HL-60 (cell line): ENCODE results near the gene RTF2.
A peak's percentile ranks its signal among the peaks of the same experiment; 100 is the strongest.

Experiments used
- DNase-seq, 2 experiments: peaks; one replicate each; pipeline ENCODE4 v3.0.0-alpha.2; 2010 to 2020; ENCODE audit warnings: low read depth in 1 of 2, low spot score in 1 of 2
- H3K27ac ChIP-seq: fragments of 250-450 bp; sonication (Bioruptor Pico); replicated peaks from 2 replicates; pipeline ENCODE4 v1.5.1; 2020; ENCODE audit warnings: mild to moderate bottlenecking, moderate library complexity
- H3K27me3 ChIP-seq: fragments of 250-450 bp; sonication (Bioruptor Pico); 2 replicates; pipeline ENCODE4 v1.5.1; 2021; ENCODE audit warnings: mild to moderate bottlenecking, moderate library complexity; ENCODE audit not compliant: insufficient read depth, poor library complexity, severe bottlenecking
- H3K4me3 ChIP-seq: replicated peaks from 2 replicates; pipeline ENCODE4 v1.5.1; 2011; ENCODE audit warnings: mild to moderate bottlenecking, control low read depth, low read length; ENCODE audit not compliant: insufficient read depth
- CTCF ChIP-seq: IDR thresholded peaks from one replicate; pipeline ENCODE4 v1.5.1; 2011; ENCODE audit warnings: low read length, control low read depth, inconsistent platforms; ENCODE audit not compliant: insufficient read depth
- GABPA ChIP-seq: IDR thresholded peaks from 2 replicates; pipeline ENCODE4 v1.6.1; 2012; ENCODE audit warnings: low read depth
- POLR2AphosphoS5 ChIP-seq: IDR thresholded peaks from 2 replicates; pipeline ENCODE4 v1.6.1; 2012; ENCODE audit warnings: low read depth
- REST ChIP-seq: IDR thresholded peaks from 2 replicates; pipeline ENCODE4 v1.6.1; 2012; ENCODE audit warnings: low read depth; ENCODE audit not compliant: insufficient replicate concordance
- SPI1 ChIP-seq: IDR thresholded peaks from 2 replicates; pipeline ENCODE4 v1.6.1; 2012; ENCODE audit warnings: low read depth, mild to moderate bottlenecking, borderline replicate concordance

The RTF2 gene

DNA sequence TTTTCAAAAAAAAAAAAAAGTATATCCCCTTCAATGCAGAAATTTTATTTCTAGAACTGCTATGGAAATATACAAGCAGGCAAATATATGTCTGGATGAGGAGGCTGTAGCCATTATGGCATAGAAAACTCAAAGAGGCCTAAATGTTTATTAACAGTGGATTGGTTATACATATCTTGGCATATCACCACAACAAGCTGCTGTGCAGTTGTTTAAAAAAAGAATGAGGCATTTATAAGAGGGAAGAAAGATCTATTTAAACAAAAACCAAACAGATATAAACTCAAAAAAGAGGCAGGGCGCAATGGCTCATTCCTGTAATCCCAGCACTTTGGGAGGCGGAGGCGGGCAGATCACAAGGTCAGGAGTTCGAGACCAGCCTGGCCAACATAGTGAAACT is 30.1 kb upstream of the RTF2 start:
- Histone ChIP-seq H3K4me3 (no peak overlapping the region), H3K27me3 (no peaks in the 10 kb centered on the region), H3K27ac (no peak overlapping the region)
- DNase-seq = no peak
- TF ChIP-seq GABPA (no peak), CTCF (no peak), REST (no peak), SPI1 (no peak), POLR2AphosphoS5 (no peak)

GRCh38 chr20:56439771-56440291 is 28.6 kb upstream of the RTF2 start:
- DNase-seq = peak in 1 of 2 experiments; percentile 42
- Histone ChIP-seq H3K4me3 (no peak overlapping the region), H3K27me3 (no peaks in the 10 kb centered on the region), H3K27ac (0 out of 2 replicates have a peak overlapping the region, but pooled peaks have one; percentile 24)
- no peak for TF ChIP-seq SPI1

- H3K27me3 ChIP-seq = no peaks in the 10 kb centered on the region
- TF ChIP-seq GABPA (no peak), POLR2AphosphoS5 (no peak), REST (no peak), SPI1 (no peak), CTCF (no peak)
- peak in 1 of 2 experiments; percentile 70 for DNase-seq
- 0 out of 2 replicates have a peak overlapping the region, but pooled peaks have one; percentile 24 for H3K27ac ChIP-seq
- no peak overlapping the region for H3K4me3 ChIP-seq
Measured at GRCh38 chr20:56440346-56441007, 27.9 kb upstream of the RTF2 start.

- Histone ChIP-seq H3K27me3 (no peaks in the 10 kb centered on the region), H3K4me3 (no peak overlapping the region), H3K27ac (peak overlapping the region; percentile 36)
- peak in 1 of 2 experiments; percentile 41 for DNase-seq
- peak; percentile 79 for TF ChIP-seq SPI1
- no peak for TF ChIP-seq GABPA
Measured at GRCh38 chr20:56442389-56443365, 25.8 kb upstream of the RTF2 start.
